Thoracic aorta (tissue), 2 donors: ENCODE results near the gene FBXL3. TPM values are rescaled to one million over a fixed set of nuclear protein-coding genes. Genes with fewer than 3 reads are reported as not detected.

Experiments used
- ATAC-seq: fragments of 150-250 bp; one replicate; pipeline ENCODE4 v1.8.0; 2017; ENCODE audit warnings: low read depth; ENCODE audit not compliant: insufficient number of reproducible peaks, low FRiP score
- DNase-seq: peaks from one replicate; pipeline ENCODE4 v3.0.0-alpha.2; 2020; ENCODE audit warnings: low spot score
- H3K27ac ChIP-seq, 2 donors: fragments of 200-600 bp; sonication (generic); 1 replicate in 1 of 2; 2 replicates in 1 of 2; pipeline ENCODE4 v1.5.1; 2016; ENCODE audit warnings: mild to moderate bottlenecking in 2 of 2, moderate library complexity in 2 of 2
- H3K27me3 ChIP-seq: fragments of 200-600 bp; sonication (generic); replicated peaks from 2 replicates; pipeline ENCODE4 v1.6.0; 2016; ENCODE audit warnings: mild to moderate bottlenecking; ENCODE audit not compliant: insufficient read depth
- H3K36me3 ChIP-seq: fragments of 200-600 bp; sonication (generic); one replicate; pipeline ENCODE4 v1.5.1; 2016
- H3K4me1 ChIP-seq, 2 donors: fragments of 200-600 bp; sonication (generic); 1 replicate in 1 of 2; 2 replicates in 1 of 2; pipeline versions ENCODE4 v1.5.1 to v1.6.0; 2016; ENCODE audit warnings: low read depth in 2 of 2, mild to moderate bottlenecking in 1 of 2; ENCODE audit not compliant: control insufficient read depth in 1 of 2
- H3K4me3 ChIP-seq: fragments of 200-600 bp; sonication (generic); 2 replicates; pipeline ENCODE4 v1.5.1; 2016; ENCODE audit warnings: mild to moderate bottlenecking
- H3K9me3 ChIP-seq: fragments of 200-600 bp; sonication (generic); 2 replicates; pipeline ENCODE4 v1.5.1; 2016
- CTCF ChIP-seq: fragments of 200-600 bp; sonication (generic); IDR thresholded peaks from one replicate; pipeline ENCODE4 v1.5.1; 2019; ENCODE audit warnings: antibody characterized with exemption
- total RNA-seq, 2 donors: library from RNA; depleted of rRNA; stranded (reverse); fragments of >200 nt; gene quantifications; one replicate each; pipeline versions ENCODE4 v1.1.0 to v1.2.3, GENCODE V29; 2016

FBXL3 gene
- total RNA-seq, 2 donors from 2014 or later: 111 to 119 TPM

- no peaks in the 10 kb centered on the region for H3K36me3 ChIP-seq
- H3K4me3 ChIP-seq: no peak overlapping the region
- no peaks in the 10 kb centered on the region for H3K27me3 ChIP-seq
- H3K27ac ChIP-seq: no peak overlapping the region
- H3K4me1 ChIP-seq: no peaks in the 10 kb centered on the region
- H3K9me3 ChIP-seq: no peaks in the 10 kb centered on the region
- TF ChIP-seq CTCF: no peak
- DNase-seq: no peak
- ATAC-seq: no peak
Measured at GRCh38 chr13:76958841-76959432, 68.0 kb downstream of the FBXL3 start.

GRCh38 chr13:76955661-76956060 is 71.3 kb downstream of the FBXL3 start:
- Histone ChIP-seq H3K9me3 (no peaks in the 10 kb centered on the region), H3K27me3 (no peaks in the 10 kb centered on the region), H3K36me3 (no peaks in the 10 kb centered on the region), H3K4me3 (no peak overlapping the region), H3K27ac (no peak overlapping the region), H3K4me1 (no peaks in the 10 kb centered on the region)
- ATAC-seq: no peak
- no peak for DNase-seq
- TF ChIP-seq CTCF: no peak

Other genes starting within 250 kb of the FBXL3 start
- gene KCTD12, start 140.8 kb downstream of the FBXL3 start, total RNA-seq: 10 to 100 TPM; 89.8 to 99.7 TPM
- gene ACOD1, start 78.6 kb downstream of the FBXL3 start, total RNA-seq: not detected
- gene CLN5, start 35.1 kb downstream of the FBXL3 start, total RNA-seq: 10 to 100 TPM; 21.4 to 29.1 TPM